ENCODE results near the gene WDR1. TPM values are rescaled to one million over a fixed set of nuclear protein-coding genes. Genes with fewer than 3 reads are reported as not detected.
A peak's percentile ranks its signal among the peaks of the same experiment; 100 is the strongest.

WDR1 gene
- polyA plus RNA-seq, 3 donors: 206 to 251 (median 243) TPM

GRCh38 chr4:10088135-10089010, 28.2 kb downstream of the WDR1 start:
- Histone ChIP-seq H3K4me2 (replicated peaks; ENCODE audit: extremely low read depth, low read length, poor library complexity, severe bottlenecking) (no peak overlapping the region), H4K20me1 (ENCODE audit: insufficient read depth, low read length) (peaks cover 100% of the 10 kb centered on the region), H3K4me3 (replicated peaks in 1 of 3; ENCODE audit: low read depth in 2 of 3, low read length in 3 of 3) (no peak overlapping the region), H3K9ac (ENCODE audit: insufficient read depth, low read length, poor library complexity, severe bottlenecking) (no peak overlapping the region), H3K9me3 (replicated peaks in 1 of 2; ENCODE audit: control insufficient read depth in 1 of 2, insufficient read depth in 1 of 2, low read length in 2 of 2) (no peaks in the 10 kb centered on the region), H3K79me2 (ENCODE audit: insufficient read depth, low read length) (peaks cover 71% of the 10 kb centered on the region), H3K27ac (ENCODE audit: low read depth in 1 of 2, low read length in 2 of 2) (peak overlapping the region in 1 of 2 donors; percentile 56), H3K27me3 (ENCODE audit: control insufficient read depth in 2 of 2, insufficient read depth in 2 of 2, low read length in 2 of 2) (no peaks in the 10 kb centered on the region), H3K4me1 (ENCODE audit: control insufficient read depth in 1 of 2, insufficient read depth in 2 of 2, low read length in 2 of 2) (peaks cover 8 to 9% of the 10 kb centered on the region in 2 donors), H3K36me3 (replicated peaks in 1 of 2; ENCODE audit: control insufficient read depth in 1 of 2, insufficient read depth in 2 of 2, low read length in 2 of 2) (peaks cover 99 to 100% of the 10 kb centered on the region in 2 donors), H2AFZ (ENCODE audit: insufficient read depth, low read depth, low read length, poor library complexity, severe bottlenecking) (no peak overlapping the region)
- H3K27me3 Mint-ChIP-seq (ENCODE audit: low read depth in 3 of 3): no peaks in the 10 kb centered on the region
- intact Hi-C loops (cut with micrococcal nuclease): no loop called here
- TF ChIP-seq CTCF (IDR thresholded peaks at IDR 0.05): no peak
- no peak overlapping the region for H3K4me3 Mint-ChIP-seq
- peaks cover 96 to 99% of the 10 kb centered on the region in 2 donors for H3K36me3 Mint-ChIP-seq
- DNase-seq: no peak
- H3K27ac Mint-ChIP-seq: peak overlapping the region in 4 of 7 donors; percentile 13 to 57 (median 40)
- H3K4me1 Mint-ChIP-seq: peaks cover 10% of the 10 kb centered on the region
- H3K9me3 Mint-ChIP-seq: no peaks in the 10 kb centered on the region
- WGBS (ENCODE audit: insufficient coverage): 97% methylated on average over 16 of the region's 28 CpGs

- Histone ChIP-seq H3K79me2 (ENCODE audit: insufficient read depth, low read length) (peaks cover 60% of the 10 kb centered on the region), H3K9me3 (replicated peaks in 1 of 2; ENCODE audit: control insufficient read depth in 1 of 2, insufficient read depth in 1 of 2, low read length in 2 of 2) (no peaks in the 10 kb centered on the region), H3K27me3 (ENCODE audit: control insufficient read depth in 2 of 2, insufficient read depth in 2 of 2, low read length in 2 of 2) (no peaks in the 10 kb centered on the region), H3K4me3 (replicated peaks in 1 of 3; ENCODE audit: low read depth in 2 of 3, low read length in 3 of 3) (no peak overlapping the region), H3K27ac (ENCODE audit: low read depth in 1 of 2, low read length in 2 of 2) (peak overlapping the region in 1 of 2 donors; percentile 56), H4K20me1 (ENCODE audit: insufficient read depth, low read length) (peaks cover 100% of the 10 kb centered on the region), H3K36me3 (replicated peaks in 1 of 2; ENCODE audit: control insufficient read depth in 1 of 2, insufficient read depth in 2 of 2, low read length in 2 of 2) (peaks cover 99 to 100% of the 10 kb centered on the region in 2 donors), H3K9ac (ENCODE audit: insufficient read depth, low read length, poor library complexity, severe bottlenecking) (no peak overlapping the region), H2AFZ (ENCODE audit: insufficient read depth, low read depth, low read length, poor library complexity, severe bottlenecking) (no peak overlapping the region), H3K4me1 (ENCODE audit: control insufficient read depth in 1 of 2, insufficient read depth in 2 of 2, low read length in 2 of 2) (no peaks in the 10 kb centered on the region), H3K4me2 (replicated peaks; ENCODE audit: extremely low read depth, low read length, poor library complexity, severe bottlenecking) (no peak overlapping the region)
- Mint-ChIP-seq H3K36me3 (peaks cover 97 to 99% of the 10 kb centered on the region in 2 donors), H3K9me3 (no peaks in the 10 kb centered on the region), H3K4me1 (no peaks in the 10 kb centered on the region), H3K4me3 (no peak overlapping the region), H3K27me3 (ENCODE audit: low read depth in 3 of 3) (no peaks in the 10 kb centered on the region), H3K27ac (peak overlapping the region in 2 of 7 donors; percentile 59 to 65)
- intact Hi-C loops (cut with micrococcal nuclease): no loop called here
- TF ChIP-seq CTCF (IDR thresholded peaks at IDR 0.05): no peak
- 97% methylated on average over 11 of the region's 12 CpGs for WGBS (ENCODE audit: insufficient coverage)
- no peak for DNase-seq
Measured at GRCh38 chr4:10087152-10087791, 29.3 kb downstream of the WDR1 start.

Data from CD14-positive monocyte (primary cell).